Fibroblast of lung (primary cell): ENCODE measurements around the gene RBM28. TPM values are rescaled to one million over a fixed set of nuclear protein-coding genes. Genes with fewer than 3 reads are reported as not detected.

Experiments used
- DNase-seq, 2 donors: peaks; one replicate each; pipeline versions ENCODE4 v3.0.0 to v3.0.0-alpha.2; 2010; ENCODE audit warnings: low read depth in 2 of 2
- H2AFZ ChIP-seq: 2 replicates; pipeline ENCODE4 v1.5.1; 2012; ENCODE audit warnings: low read length, control low read depth, inconsistent platforms
- H3K27ac ChIP-seq: 2 replicates; pipeline ENCODE4 v1.5.1; 2011; ENCODE audit warnings: low read length, control low read depth; ENCODE audit not compliant: insufficient read depth
- H3K27me3 ChIP-seq: 2 replicates; pipeline ENCODE4 v1.5.1; 2011; ENCODE audit warnings: mild to moderate bottlenecking, low read length; ENCODE audit not compliant: control insufficient read depth, insufficient read depth
- H3K36me3 ChIP-seq: 2 replicates; pipeline ENCODE4 v1.5.1; 2011; ENCODE audit warnings: low read length; ENCODE audit not compliant: control insufficient read depth, insufficient read depth
- H3K4me1 ChIP-seq: 2 replicates; pipeline ENCODE4 v1.5.1; 2011; ENCODE audit warnings: low read length; ENCODE audit not compliant: control insufficient read depth, insufficient read depth; ENCODE audit errors: extremely low read depth
- H3K4me2 ChIP-seq: 2 replicates; pipeline ENCODE4 v1.5.1; 2011; ENCODE audit warnings: low read length, control low read depth; ENCODE audit not compliant: insufficient read depth; ENCODE audit errors: extremely low read depth
- H3K4me3 ChIP-seq, 4 experiments: fragments of 200-600 bp in 1 of 4; sonication (generic) in 1 of 4; replicated peaks in 1 of 4; 2 replicates each; pipeline ENCODE4 v1.5.1; 2011 to 2016; ENCODE audit warnings: low read length in 4 of 4, low read depth in 3 of 4, mild to moderate bottlenecking in 3 of 4, control low read depth in 2 of 4, inconsistent platforms in 1 of 4, mixed read lengths in 1 of 4; ENCODE audit not compliant: insufficient read depth in 1 of 4; ENCODE audit errors: control extremely low read depth in 1 of 4
- H3K79me2 ChIP-seq: 2 replicates; pipeline ENCODE4 v1.5.1; 2012; ENCODE audit warnings: mild to moderate bottlenecking, low read length, inconsistent platforms; ENCODE audit not compliant: control insufficient read depth, insufficient read depth
- H3K9ac ChIP-seq: 2 replicates; pipeline ENCODE4 v1.5.1; 2011; ENCODE audit warnings: mild to moderate bottlenecking, low read length, control low read depth; ENCODE audit not compliant: insufficient read depth
- H3K9me3 ChIP-seq: 2 replicates; pipeline ENCODE4 v1.5.1; 2012; ENCODE audit warnings: low read depth, low read length; ENCODE audit not compliant: control insufficient read depth, insufficient read depth
- H4K20me1 ChIP-seq: 2 replicates; pipeline ENCODE4 v1.5.1; 2011; ENCODE audit warnings: low read length; ENCODE audit not compliant: control insufficient read depth, insufficient read depth; ENCODE audit errors: extremely low read depth
- EZH2 ChIP-seq: IDR thresholded peaks from 2 replicates; pipeline ENCODE4 v1.5.1; 2012; ENCODE audit warnings: low read length, control low read depth, mild to moderate bottlenecking; ENCODE audit errors: missing control alignments
- polyA plus RNA-seq, 2 donors: library from polyadenylated mRNA; depleted of rRNA in 1 of 2; stranded (reverse) in 1 of 2; unstranded in 1 of 2; fragments of >200 nt; gene quantifications; 2 replicates each; pipeline ENCODE4 v1.2.1, GENCODE V29; 2011 to 2012; ENCODE audit warnings: missing spikeins in 1 of 2
- total RNA-seq: library from RNA; depleted of rRNA; stranded (reverse); fragments of >200 nt; gene quantifications from 2 replicates; pipeline ENCODE4 v1.2.1, GENCODE V29; 2014
- TF ChIP-seq, protein P1 (sequence below), 2 donors: IDR thresholded peaks in 1 of 2; conservative IDR thresholded peaks in 1 of 2; 1 replicate in 1 of 2; 2 replicates in 1 of 2; pipeline ENCODE4 v1.5.1; 2011 to 2012; ENCODE audit warnings: low read length in 2 of 2, control low read depth in 1 of 2, inconsistent platforms in 1 of 2, low read depth in 1 of 2, mild to moderate bottlenecking in 1 of 2

RBM28 gene
- total and polyA plus RNA-seq, 2 donors (not counting 1 experiment from before 2014, with no cell fraction given) = 11.2 to 22.9 TPM

DNA sequence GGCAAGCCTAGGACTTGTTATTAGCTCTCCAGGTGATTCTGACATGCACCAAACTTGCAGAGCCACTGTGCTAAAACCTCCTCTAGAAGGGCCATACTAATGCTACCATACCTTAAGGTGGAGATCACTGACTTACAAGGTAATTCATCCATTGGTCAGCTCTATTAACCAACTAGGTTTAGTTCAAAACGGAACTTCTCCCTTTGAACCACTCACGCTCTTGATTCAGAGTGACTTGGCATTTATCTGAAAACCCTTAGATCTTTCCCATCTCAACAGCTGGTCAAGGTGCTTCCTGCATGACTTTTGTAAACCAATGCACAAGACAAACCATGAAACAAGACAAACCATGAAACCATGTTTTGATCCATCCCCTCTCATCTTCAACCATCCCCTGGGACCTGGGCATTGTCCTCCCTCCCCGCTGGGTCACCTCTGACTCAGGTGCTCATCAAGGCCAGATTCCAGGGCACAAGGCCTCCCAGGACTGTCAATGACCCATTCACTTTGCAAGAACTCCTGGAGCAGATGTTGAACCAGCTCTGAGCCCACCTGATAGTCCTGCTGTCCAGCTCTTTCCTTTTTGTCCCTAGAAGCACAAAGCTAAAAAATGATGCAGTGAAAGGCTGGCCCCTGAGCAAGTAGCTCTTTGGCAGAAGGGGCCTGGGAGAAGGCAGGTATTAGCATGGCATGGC is 47.3 kb upstream of the RBM28 start:
- H2AFZ ChIP-seq = no peak overlapping the region
- no peak overlapping the region for H3K4me3 ChIP-seq
- H3K4me2 ChIP-seq = no peak overlapping the region
- no peak overlapping the region for H3K9ac ChIP-seq
- TF ChIP-seq, protein P1, sequence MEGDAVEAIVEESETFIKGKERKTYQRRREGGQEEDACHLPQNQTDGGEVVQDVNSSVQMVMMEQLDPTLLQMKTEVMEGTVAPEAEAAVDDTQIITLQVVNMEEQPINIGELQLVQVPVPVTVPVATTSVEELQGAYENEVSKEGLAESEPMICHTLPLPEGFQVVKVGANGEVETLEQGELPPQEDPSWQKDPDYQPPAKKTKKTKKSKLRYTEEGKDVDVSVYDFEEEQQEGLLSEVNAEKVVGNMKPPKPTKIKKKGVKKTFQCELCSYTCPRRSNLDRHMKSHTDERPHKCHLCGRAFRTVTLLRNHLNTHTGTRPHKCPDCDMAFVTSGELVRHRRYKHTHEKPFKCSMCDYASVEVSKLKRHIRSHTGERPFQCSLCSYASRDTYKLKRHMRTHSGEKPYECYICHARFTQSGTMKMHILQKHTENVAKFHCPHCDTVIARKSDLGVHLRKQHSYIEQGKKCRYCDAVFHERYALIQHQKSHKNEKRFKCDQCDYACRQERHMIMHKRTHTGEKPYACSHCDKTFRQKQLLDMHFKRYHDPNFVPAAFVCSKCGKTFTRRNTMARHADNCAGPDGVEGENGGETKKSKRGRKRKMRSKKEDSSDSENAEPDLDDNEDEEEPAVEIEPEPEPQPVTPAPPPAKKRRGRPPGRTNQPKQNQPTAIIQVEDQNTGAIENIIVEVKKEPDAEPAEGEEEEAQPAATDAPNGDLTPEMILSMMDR (conservative IDR thresholded peaks at IDR 0.05 in 1 of 2, IDR thresholded peaks at IDR 0.05 in 1 of 2; ENCODE audit: low read depth in 1 of 2, low read length in 2 of 2) = no peak
- TF ChIP-seq EZH2 = no peak
- H3K79me2 ChIP-seq = no peaks in the 10 kb centered on the region
- H3K27ac ChIP-seq = no peak overlapping the region
- no peaks in the 10 kb centered on the region for H3K4me1 ChIP-seq
- H3K9me3 ChIP-seq = no peaks in the 10 kb centered on the region
- peaks cover 4% of the 10 kb centered on the region for H3K27me3 ChIP-seq
- DNase-seq = no peak
- no peaks in the 10 kb centered on the region for H4K20me1 ChIP-seq
- peaks cover 11% of the 10 kb centered on the region for H3K36me3 ChIP-seq

DNA sequence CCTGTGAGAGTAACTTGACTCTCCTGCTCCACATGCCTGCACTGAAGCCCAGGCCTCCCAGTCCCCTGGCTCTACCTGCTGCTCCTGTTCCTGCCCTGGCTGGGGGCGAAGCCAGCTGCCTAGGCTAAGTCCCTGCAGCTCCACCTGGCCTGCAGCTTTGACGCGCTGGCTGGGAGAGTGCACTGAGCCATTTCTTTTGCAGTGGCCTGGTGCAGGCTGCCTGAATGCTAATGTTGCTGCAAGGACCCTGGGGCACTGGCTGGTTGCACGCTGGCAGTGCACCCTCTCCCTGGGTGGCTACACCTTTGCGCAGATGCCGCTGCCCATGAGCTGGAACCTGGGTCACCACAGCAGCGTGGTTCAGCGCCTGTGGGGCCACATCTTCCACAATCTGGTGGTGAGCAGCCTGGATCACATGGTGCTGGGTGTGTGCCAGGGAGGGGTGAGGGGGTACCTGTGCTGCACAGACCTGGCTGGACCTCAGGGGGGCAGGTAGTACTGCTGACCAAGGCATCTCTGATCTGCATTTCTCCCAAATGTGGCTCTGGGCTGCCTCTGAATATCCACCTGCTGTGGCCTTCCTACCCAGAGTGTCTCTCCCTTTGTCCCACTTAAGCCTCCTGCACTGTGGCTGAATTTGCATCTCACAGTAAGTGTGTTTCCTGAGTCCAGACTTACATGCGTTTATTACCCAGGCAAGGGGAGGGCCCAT is 46.1 kb upstream of the RBM28 start:
- DNase-seq = no peak

DNA sequence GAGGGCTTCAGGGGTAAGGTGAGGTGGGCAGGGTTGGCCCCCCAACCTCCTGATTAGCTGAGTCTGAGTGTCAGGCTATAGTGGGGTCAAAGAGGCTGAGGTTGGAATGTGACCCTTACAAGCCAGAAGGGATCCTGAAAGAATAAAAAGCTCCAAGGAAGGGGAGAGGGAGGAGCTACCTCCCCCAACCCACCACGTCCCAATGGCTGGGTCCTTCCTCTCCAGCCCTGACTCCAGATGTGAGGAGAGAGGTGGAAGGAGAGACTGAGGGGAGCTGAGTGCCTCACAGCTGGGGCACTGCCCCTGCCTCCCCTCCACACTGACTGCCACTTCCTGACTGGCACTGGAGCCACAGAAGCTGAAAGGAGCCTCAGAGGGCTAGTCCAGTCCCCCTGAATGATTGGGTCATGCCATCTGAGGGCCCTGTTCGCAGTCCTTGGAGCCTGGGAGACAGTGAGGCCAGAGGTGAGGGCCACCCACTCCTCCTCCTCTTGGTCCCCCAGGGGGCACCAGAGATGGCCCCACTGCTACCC is 45.4 kb upstream of the RBM28 start:
- Histone ChIP-seq H3K4me3 (no peak overlapping the region), H2AFZ (no peak overlapping the region), H3K79me2 (no peaks in the 10 kb centered on the region), H3K9me3 (no peaks in the 10 kb centered on the region), H3K4me2 (no peak overlapping the region), H3K27ac (no peak overlapping the region), H3K36me3 (peaks cover 9% of the 10 kb centered on the region), H3K27me3 (peaks cover 4% of the 10 kb centered on the region), H3K9ac (no peak overlapping the region), H4K20me1 (no peaks in the 10 kb centered on the region), H3K4me1 (no peaks in the 10 kb centered on the region)
- no peak for DNase-seq
- TF ChIP-seq EZH2 = no peak
- TF ChIP-seq, protein P1 (conservative IDR thresholded peaks at IDR 0.05 in 1 of 2, IDR thresholded peaks at IDR 0.05 in 1 of 2; ENCODE audit: low read depth in 1 of 2, low read length in 2 of 2) = no peak

More for the DNA sequence above, 46.1 kb upstream of the RBM28 start:
- Histone ChIP-seq H3K27ac (no peak overlapping the region), H3K4me2 (no peak overlapping the region), H4K20me1 (no peaks in the 10 kb centered on the region), H2AFZ (no peak overlapping the region), H3K9me3 (no peaks in the 10 kb centered on the region), H3K36me3 (peaks cover 9% of the 10 kb centered on the region), H3K4me1 (no peaks in the 10 kb centered on the region), H3K9ac (no peak overlapping the region), H3K4me3 (no peak overlapping the region), H3K27me3 (peaks cover 4% of the 10 kb centered on the region), H3K79me2 (no peaks in the 10 kb centered on the region)
- TF ChIP-seq EZH2 = no peak
- TF ChIP-seq, protein P1 (conservative IDR thresholded peaks at IDR 0.05 in 1 of 2, IDR thresholded peaks at IDR 0.05 in 1 of 2; ENCODE audit: low read depth in 1 of 2, low read length in 2 of 2) = no peak
